Cortex of kidney (tissue), 1 donor: Measurements from ENCODE around the gene ICA1L.

ENCODE experiments used
- DNase-seq: peaks from one replicate; lab custom pipeline; 2025; lab: John Stamatoyannopoulos, UW

The ICA1L gene

DNA sequence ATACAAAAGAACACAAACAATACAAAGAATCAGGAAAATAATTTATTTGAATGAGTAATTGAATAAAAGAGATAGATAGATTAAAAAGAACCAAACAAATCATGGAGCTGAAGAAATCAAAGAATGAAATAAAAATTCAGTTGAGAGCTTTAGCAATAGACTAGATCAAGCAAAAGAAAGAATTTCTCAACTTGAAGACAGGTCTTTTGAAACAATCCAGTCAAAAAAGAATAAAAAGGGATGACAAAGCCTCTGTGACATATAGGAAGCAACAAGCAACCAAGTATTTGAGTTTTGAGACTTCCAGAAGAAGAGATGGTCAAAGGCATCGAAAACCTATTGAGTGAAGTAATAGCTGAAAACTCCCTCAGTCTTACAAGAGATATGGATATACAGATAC lies 128.0 kb downstream of the ICA1L start:
- no peak for DNase-seq

DNA sequence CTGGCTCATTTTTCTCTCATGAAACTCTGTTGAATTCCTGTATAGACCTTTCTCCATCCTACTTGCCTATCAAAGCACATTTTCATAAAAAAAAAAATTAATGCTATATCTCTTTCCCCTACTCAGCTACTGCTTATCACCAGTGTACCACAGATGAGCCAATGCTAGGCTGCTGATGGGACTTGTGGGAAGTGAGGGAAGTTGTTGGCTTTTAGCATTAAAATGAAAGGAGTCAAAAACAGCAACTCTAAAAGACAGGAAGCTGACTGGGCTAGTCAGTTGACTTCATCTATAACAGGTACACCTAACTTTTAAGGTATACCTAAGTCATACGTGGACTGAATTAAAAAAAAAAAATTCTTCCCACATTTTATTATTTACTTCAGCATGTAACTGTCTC lies 134.7 kb downstream of the ICA1L start:
- DNase-seq, result no peak

DNA sequence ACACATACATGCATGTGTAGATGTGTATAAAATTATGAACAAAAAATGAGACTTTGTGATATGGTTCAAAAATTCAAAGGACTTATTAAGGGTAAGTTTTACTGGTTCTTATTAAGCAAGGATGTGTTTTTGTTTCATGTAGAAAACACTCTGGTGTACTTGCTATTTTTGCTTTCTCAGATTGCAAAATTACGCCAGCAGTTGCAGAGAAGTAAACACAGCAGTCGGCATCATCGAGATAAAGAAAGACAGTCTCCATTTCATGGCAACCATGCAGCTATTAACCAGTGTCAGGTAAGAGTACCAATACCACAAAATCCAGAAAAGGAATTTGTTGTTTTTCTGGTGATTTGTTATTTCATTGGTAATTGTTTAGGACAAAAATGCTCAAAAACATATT lies 145.5 kb downstream of the ICA1L start:
- no peak for DNase-seq

DNA sequence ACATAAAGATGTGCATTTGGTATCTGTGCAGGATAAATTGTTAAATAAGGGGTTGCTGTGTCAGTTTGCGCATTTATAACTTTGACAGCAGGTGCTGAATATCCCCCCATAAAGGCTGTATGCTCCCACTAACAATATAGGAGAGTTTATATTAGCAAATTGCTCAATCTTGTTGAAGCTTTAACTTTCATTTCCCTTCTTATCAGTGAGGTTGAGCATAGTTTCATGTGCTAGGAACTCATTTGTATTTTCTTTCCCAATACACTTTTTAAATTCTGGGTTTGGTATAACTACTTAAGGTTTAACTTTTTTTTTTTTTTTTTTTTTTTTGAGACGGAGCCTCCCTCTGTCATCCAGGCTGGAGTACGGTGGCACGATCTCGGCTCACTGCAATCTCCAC lies 147.8 kb downstream of the ICA1L start:
- no peak for DNase-seq
